Stomach (tissue), 4 donors: ENCODE data around the gene GLIS2.
A peak's percentile ranks its signal among the peaks of the same experiment; 100 is the strongest.

Source experiments
- POLR2A ChIP-seq, 4 donors: fragments of 450-650 bp; IDR thresholded peaks; one replicate each; pipeline ENCODE4 v1.6.1; 2016; ENCODE audit warnings: antibody characterized with exemption in 4 of 4, control low read depth in 2 of 4, mild to moderate bottlenecking in 1 of 4, moderate library complexity in 1 of 4
- POLR2AphosphoS5 ChIP-seq, 3 donors: sonication (generic); formaldehyde crosslinking; IDR thresholded peaks; one replicate each; pipeline ENCODE4 v1.6.1; 2016; ENCODE audit warnings: antibody characterized with exemption in 3 of 3
- TF ChIP-seq, protein P1 (sequence below), 7 experiments: fragments of 450-650 bp in 4 of 7; fragments of 200-600 bp in 3 of 7; sonication (generic) in 3 of 7; IDR thresholded peaks; one replicate each; pipeline ENCODE4 v1.5.1; 2016 to 2019; ENCODE audit warnings: antibody characterized with exemption in 7 of 7, control low read depth in 2 of 7, mild to moderate bottlenecking in 1 of 7

DNA sequence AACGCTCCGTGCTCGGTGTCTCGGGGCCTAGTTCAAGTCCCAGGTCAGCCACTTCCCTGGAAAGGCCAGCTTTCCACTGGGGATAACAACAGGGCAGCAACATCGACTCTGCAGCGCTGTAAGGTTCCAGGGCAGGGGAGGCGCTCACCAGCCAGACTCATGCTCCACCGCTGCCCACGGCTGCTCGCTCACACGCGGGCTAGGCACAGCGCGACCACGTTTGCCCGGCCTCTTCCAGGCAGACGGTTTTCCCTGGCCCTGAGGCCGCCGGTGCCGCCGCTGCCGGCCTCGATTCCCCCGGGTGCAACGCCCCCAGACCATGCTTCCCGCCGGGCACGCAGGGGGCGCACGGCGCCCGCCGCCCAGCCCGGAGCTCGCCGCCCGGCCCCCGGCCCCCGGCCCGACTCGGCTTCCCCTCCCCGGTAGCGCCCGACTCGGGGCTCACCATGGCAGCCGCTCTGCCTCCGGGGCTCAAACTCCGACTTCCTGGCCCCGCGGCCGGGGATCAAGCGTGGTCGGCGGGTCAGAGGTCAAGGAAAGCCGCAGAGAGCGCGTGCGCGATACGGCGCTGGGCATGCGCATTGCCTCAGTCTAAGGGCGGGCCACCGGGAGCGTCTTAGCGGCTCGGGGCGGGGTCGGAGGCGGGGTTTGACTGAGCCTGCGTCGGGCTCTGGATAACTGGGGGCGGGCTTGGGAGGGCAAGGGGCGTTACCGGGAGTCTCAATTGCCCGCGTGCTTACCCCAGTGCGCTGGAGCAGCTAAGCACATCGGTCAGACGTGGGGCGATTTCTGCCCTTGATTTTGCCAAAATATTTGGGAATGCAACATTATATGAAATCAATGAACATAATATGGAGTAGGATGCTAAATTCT lies 35.2 kb downstream of the GLIS2 start, which contains the start of gene PAM16:
- TF ChIP-seq, protein P1, sequence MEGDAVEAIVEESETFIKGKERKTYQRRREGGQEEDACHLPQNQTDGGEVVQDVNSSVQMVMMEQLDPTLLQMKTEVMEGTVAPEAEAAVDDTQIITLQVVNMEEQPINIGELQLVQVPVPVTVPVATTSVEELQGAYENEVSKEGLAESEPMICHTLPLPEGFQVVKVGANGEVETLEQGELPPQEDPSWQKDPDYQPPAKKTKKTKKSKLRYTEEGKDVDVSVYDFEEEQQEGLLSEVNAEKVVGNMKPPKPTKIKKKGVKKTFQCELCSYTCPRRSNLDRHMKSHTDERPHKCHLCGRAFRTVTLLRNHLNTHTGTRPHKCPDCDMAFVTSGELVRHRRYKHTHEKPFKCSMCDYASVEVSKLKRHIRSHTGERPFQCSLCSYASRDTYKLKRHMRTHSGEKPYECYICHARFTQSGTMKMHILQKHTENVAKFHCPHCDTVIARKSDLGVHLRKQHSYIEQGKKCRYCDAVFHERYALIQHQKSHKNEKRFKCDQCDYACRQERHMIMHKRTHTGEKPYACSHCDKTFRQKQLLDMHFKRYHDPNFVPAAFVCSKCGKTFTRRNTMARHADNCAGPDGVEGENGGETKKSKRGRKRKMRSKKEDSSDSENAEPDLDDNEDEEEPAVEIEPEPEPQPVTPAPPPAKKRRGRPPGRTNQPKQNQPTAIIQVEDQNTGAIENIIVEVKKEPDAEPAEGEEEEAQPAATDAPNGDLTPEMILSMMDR (IDR thresholded peaks at IDR 0.05), result peak in 1 of 7 experiments; percentile 18
- TF ChIP-seq POLR2A (IDR thresholded peaks at IDR 0.05) (no peak), POLR2AphosphoS5 (IDR thresholded peaks at IDR 0.05) (peak; percentile 62 to 93 (median 72))
